ENCODE results near the gene SCFD2. TPM values are rescaled to one million over a fixed set of nuclear protein-coding genes. Genes with fewer than 3 reads are reported as not detected.

The SCFD2 gene
- total and polyA plus RNA-seq, 2 of the 8 experiments (the other 6 are each of a cell fraction or from before 2014, with no cell fraction given): 6.2 to 10.2 TPM

- Histone ChIP-seq H3K27me3 (replicated peaks in 1 of 4; ENCODE audit: control insufficient read depth in 3 of 4, extremely low read depth in 1 of 4, insufficient read depth in 3 of 4, low read length in 3 of 4) (no peaks in the 10 kb centered on the region), H2AK5ac (ENCODE audit: low read depth, low read length) (no peak overlapping the region), H3K27ac (ENCODE audit: low read depth, low read length) (no peak overlapping the region), H2AFZ (ENCODE audit: low read length) (no peak overlapping the region), H4K8ac (ENCODE audit: extremely low read depth, insufficient read depth, low read length) (no peak overlapping the region), H3K14ac (ENCODE audit: insufficient read length) (no peak overlapping the region), H4K5ac (ENCODE audit: insufficient read length, low read depth, low read length) (no peak overlapping the region), H3K4me1 (replicated peaks in 1 of 4; ENCODE audit: control insufficient read depth in 3 of 4, insufficient read depth in 4 of 4, low read length in 3 of 4) (no peaks in the 10 kb centered on the region), H4K20me1 (replicated peaks in 1 of 2; ENCODE audit: control insufficient read depth in 1 of 2, insufficient read depth in 2 of 2, low read length in 2 of 2) (no peaks in the 10 kb centered on the region), H3K4me2 (ENCODE audit: insufficient read depth in 1 of 2, low read depth in 2 of 2, low read length in 2 of 2) (no peak overlapping the region), H3K79me1 (ENCODE audit: low read depth, low read length) (no peaks in the 10 kb centered on the region), H2BK12ac (ENCODE audit: low read depth, low read length) (no peak overlapping the region), H3K23me2 (ENCODE audit: low read depth, low read length) (no peaks in the 10 kb centered on the region), H3K9me3 (ENCODE audit: insufficient read depth in 2 of 2, low read depth in 1 of 2, low read length in 1 of 2) (no peaks in the 10 kb centered on the region), H3K79me2 (ENCODE audit: control insufficient read depth in 1 of 2, insufficient read depth in 2 of 2, low read length in 2 of 2) (no peaks in the 10 kb centered on the region), H4K91ac (replicated peaks; ENCODE audit: insufficient read length, low read length) (no peak overlapping the region), H3K23ac (ENCODE audit: insufficient read length) (no peak overlapping the region), H2BK20ac (ENCODE audit: low read length) (no peak overlapping the region), H3K56ac (replicated peaks; ENCODE audit: insufficient read length, low read depth, low read length) (no peak overlapping the region), H3K36me3 (ENCODE audit: control insufficient read depth in 2 of 4, insufficient read depth in 4 of 4, low read length in 3 of 4) (no peaks in the 10 kb centered on the region), H3K4me3 (ENCODE audit: extremely low read depth in 1 of 4, insufficient read depth in 2 of 4, low read depth in 3 of 4, low read length in 4 of 4) (no peak overlapping the region), H3K9ac (replicated peaks in 1 of 4; ENCODE audit: extremely low read depth in 1 of 4, low read depth in 3 of 4, low read length in 3 of 4) (no peak overlapping the region), H2BK120ac (replicated peaks; ENCODE audit: low read depth, low read length) (no peak overlapping the region), H2BK5ac (ENCODE audit: low read depth, low read length) (no peak overlapping the region), H3K18ac (ENCODE audit: extremely low read depth, low read length) (no peak overlapping the region), H3K4ac (replicated peaks; ENCODE audit: insufficient read length, low read depth, low read length) (no peak overlapping the region), H2BK15ac (ENCODE audit: low read length) (no peak overlapping the region)
- ChIA-PET POLR2A (ENCODE audit: partially characterized antibody) (interaction anchor here (0.6 to 1.3 kb wide), 2 partner anchors 13 to 21 kb away, joined by 3 read pairs; no protein-coding TSS in a partner anchor), CTCF (ENCODE audit: partially characterized antibody) (interaction anchor here (1.4 to 2.6 kb wide), 3 partner anchors 20 to 89 kb away, joined by 3 to 6 read pairs (median 6); no protein-coding TSS in a partner anchor)
- 92% methylated on average over 3 of the region's 3 CpGs; no CpG with 5 or more reads in 1 of the 2 experiments for WGBS, 2 experiments (ENCODE audit: extremely low coverage in 1 of 2, insufficient coverage in 1 of 2, insufficient read length in 1 of 2, insufficient replicate concordance in 2 of 2, low coverage in 1 of 2, low lambda C conversion rate in 2 of 2, missing lambda C conversion rate in 1 of 2)
- FAIRE-seq (no peak), DNase-seq (ENCODE audit: low read depth in 1 of 2, low spot score in 2 of 2) (no peak)
- no peak for TF ChIP-seq SP2 (IDR thresholded peaks at IDR 0.05; ENCODE audit: low read length)
- TF ChIP-seq RBBP5 (IDR thresholded peaks at IDR 0.05; ENCODE audit: borderline replicate concordance, low read depth, low read length): no peak
- no peak for TF ChIP-seq TCF12 (IDR thresholded peaks at IDR 0.05; ENCODE audit: low read depth, low read length)
- TF ChIP-seq TAF1 (IDR thresholded peaks at IDR 0.05; ENCODE audit: low read depth, low read length): no peak
- no peak for TF ChIP-seq CBX8 (IDR thresholded peaks at IDR 0.05; ENCODE audit: borderline replicate concordance, low read depth, low read length)
- TF ChIP-seq ASH2L (IDR thresholded peaks at IDR 0.05; ENCODE audit: low read length): no peak
- no peak for TF ChIP-seq BRCA1 (IDR thresholded peaks at IDR 0.05; ENCODE audit: low read depth, low read length)
- TF ChIP-seq HDAC2 (IDR thresholded peaks at IDR 0.05; ENCODE audit: borderline replicate concordance in 1 of 2, low read depth in 2 of 2, low read length in 2 of 2): no peak
- TF ChIP-seq POU5F1 (IDR thresholded peaks at IDR 0.05; ENCODE audit: low read depth, low read length): no peak
- no peak for TF ChIP-seq BCL11A (IDR thresholded peaks at IDR 0.05; ENCODE audit: low read depth in 2 of 2, low read length in 2 of 2)
- TF ChIP-seq TEAD4 (IDR thresholded peaks at IDR 0.05; ENCODE audit: low read depth, low read length): no peak
- TF ChIP-seq SIRT6 (IDR thresholded peaks at IDR 0.05; ENCODE audit: low read length): no peak
- no peak for TF ChIP-seq ZNF274 (IDR thresholded peaks at IDR 0.05; ENCODE audit: borderline replicate concordance, extremely low read depth, low read length)
- no peak for TF ChIP-seq EZH2 (IDR thresholded peaks at IDR 0.05; ENCODE audit: low read depth, low read length, severe bottlenecking)
- TF ChIP-seq HDAC6 (IDR thresholded peaks at IDR 0.05; ENCODE audit: low read depth, low read length): no peak
These were observed 473.0 kb downstream of the SCFD2 start for GRCh38 chr4:52892880-52893279.

All from H1 (cell line).